HepG2 (cell line): ENCODE results near the gene SH3GL1. TPM values are rescaled to one million over a fixed set of nuclear protein-coding genes. Genes with fewer than 3 reads are reported as not detected.

Source experiments
- ATAC-seq: fragments of 200-7000 bp; cut with Tn5 transposase; 3 replicates; pipeline ENCODE4 v1.9.1; 2020; ENCODE audit warnings: mild to moderate bottlenecking, moderate library complexity
- BruUV-seq: library from RNA; stranded (reverse); fragments of 400-500 nt; replicated peaks from 2 replicates; lab custom pipeline; 2021; lab: Mats Ljungman, UMichigan
- CTCF ChIA-PET: fragments of 300-600 bp; formaldehyde crosslinking; extraction: SDS; loops from one replicate; lab custom pipeline; 2021; ENCODE audit warnings: low total read pairs, inconsistent platforms, low intra/inter-chr PET ratio; lab: Yijun Ruan, JAX
- POLR2A ChIA-PET: fragments of 350-600 bp; sonication (Branson Sonifier 250); formaldehyde crosslinking; loops from one replicate; lab custom pipeline; 2020; ENCODE audit warnings: antibody characterized with exemption, inconsistent platforms; lab: Yijun Ruan, JAX
- DNase-seq: peaks from one replicate; pipeline ENCODE4 v3.0.0-alpha.2; 2015; ENCODE audit warnings: low spot score
- FAIRE-seq: peaks from 3 replicates; lab custom pipeline; 2011; peaks lifted over from hg19 to GRCh38; lab: Jason Lieb, UNC
- H2AFZ ChIP-seq: one replicate; pipeline ENCODE4 v1.6.1; 2011; ENCODE audit warnings: low read length, inconsistent platforms
- H3K27ac ChIP-seq: fragments of 300-600 bp; 3 replicates; pipeline ENCODE4 v1.8.0; 2011; ENCODE audit warnings: mixed run types, mild to moderate bottlenecking, mixed read lengths, low read length, inconsistent platforms; ENCODE audit not compliant: insufficient read depth; ENCODE audit errors: extremely low read length
- H3K27me3 ChIP-seq, 2 experiments: fragments of 200-600 bp in 1 of 2; 2 replicates in 1 of 2; 3 replicates in 1 of 2; pipeline versions ENCODE4 v1.6.0 to v1.8.0; 2011; ENCODE audit warnings: low read length in 2 of 2, mild to moderate bottlenecking in 2 of 2, moderate library complexity in 2 of 2, inconsistent platforms in 1 of 2; ENCODE audit not compliant: insufficient read depth in 2 of 2, control insufficient read depth in 1 of 2
- H3K36me3 ChIP-seq, 2 experiments: fragments of 200-600 bp in 1 of 2; replicated peaks in 1 of 2; 2 replicates in 1 of 2; 3 replicates in 1 of 2; pipeline versions ENCODE4 v1.5.1 to v1.8.0; 2011; ENCODE audit warnings: low read length in 2 of 2, inconsistent platforms in 1 of 2; ENCODE audit not compliant: insufficient read depth in 2 of 2, control insufficient read depth in 1 of 2
- H3K4me1 ChIP-seq: 2 replicates; pipeline ENCODE4 v1.5.1; 2012; ENCODE audit warnings: low read length, inconsistent platforms; ENCODE audit not compliant: insufficient read depth
- H3K4me2 ChIP-seq: 2 replicates; pipeline ENCODE4 v1.6.0; 2011; ENCODE audit warnings: low read depth, low read length, inconsistent platforms
- H3K4me3 ChIP-seq, 3 experiments: fragments of 200-600 bp in 1 of 3; sonication (generic), shearing (Covaris generic) in 1 of 3; replicated peaks in 1 of 3; 2 replicates each; pipeline ENCODE4 v1.5.1; 2011 to 2016; ENCODE audit warnings: low read length in 3 of 3, inconsistent platforms in 2 of 3, low read depth in 2 of 3, mild to moderate bottlenecking in 2 of 3, control low read depth in 1 of 3, mixed read lengths in 1 of 3; ENCODE audit not compliant: insufficient read depth in 1 of 3
- H3K79me2 ChIP-seq: one replicate; pipeline ENCODE4 v1.6.1; 2011; ENCODE audit warnings: low read length, inconsistent platforms; ENCODE audit not compliant: insufficient read depth
- H3K9ac ChIP-seq: 2 replicates; pipeline ENCODE4 v1.6.0; 2011; ENCODE audit warnings: mild to moderate bottlenecking, low read depth, low read length, inconsistent platforms; ENCODE audit not compliant: insufficient read depth
- H3K9me3 ChIP-seq: 2 replicates; pipeline ENCODE4 v1.5.1; 2012; ENCODE audit warnings: mild to moderate bottlenecking, low read length
- H4K20me1 ChIP-seq: 2 replicates; pipeline ENCODE4 v1.6.0; 2011; ENCODE audit warnings: inconsistent platforms, mild to moderate bottlenecking, low read length, moderate library complexity; ENCODE audit not compliant: insufficient read depth
- AGO2 ChIP-seq: fragments of 200-400 bp; formaldehyde crosslinking; optimal IDR thresholded peaks from 2 replicates; pipeline ENCODE3; 2017; ENCODE audit warnings: mild to moderate bottlenecking, low read depth, low read length, moderate library complexity
- GABPA ChIP-seq, 2 experiments: IDR thresholded peaks; 2 replicates each; pipeline ENCODE4 v1.6.1; 2011 to 2016; ENCODE audit warnings: low read depth in 2 of 2, low read length in 1 of 2, missing biosample characterization in 1 of 2, missing genetic modification characterization in 1 of 2
- KDM5A ChIP-seq: fragments of 200-600 bp; sonication (generic); IDR thresholded peaks from 2 replicates; pipeline ENCODE4 v1.7.0; 2018; ENCODE audit warnings: antibody characterized with exemption, mild to moderate bottlenecking, low read length, borderline replicate concordance
- MAZ ChIP-seq, 2 experiments: sonication (generic) in 1 of 2; formaldehyde crosslinking in 1 of 2; IDR thresholded peaks; 2 replicates each; pipeline versions ENCODE4 v1.5.0 to v1.6.1; 2012 to 2020; ENCODE audit warnings: low read depth in 2 of 2, mild to moderate bottlenecking in 2 of 2, borderline replicate concordance in 1 of 2, improper control_type of control experiment in 1 of 2, low read length in 1 of 2, missing genetic modification reagents in 1 of 2, moderate library complexity in 1 of 2
- PPARG ChIP-seq: conservative IDR thresholded peaks from 2 replicates; pipeline ENCODE4 v1.6.1; 2016; ENCODE audit warnings: missing biosample characterization, missing genetic modification reagents
- SMAD9 ChIP-seq: sonication (generic); formaldehyde crosslinking; IDR thresholded peaks from 2 replicates; pipeline ENCODE4 v1.5.1; 2020; ENCODE audit warnings: mild to moderate bottlenecking, missing genetic modification reagents
- STAG1 ChIP-seq: sonication (generic); formaldehyde crosslinking; IDR thresholded peaks from 2 replicates; pipeline ENCODE4 v1.4.0; 2020; ENCODE audit warnings: missing genetic modification reagents
- TBX3 ChIP-seq: fragments of 450-650 bp; IDR thresholded peaks from 2 replicates; pipeline ENCODE4 v1.6.1; 2017; ENCODE audit warnings: antibody characterized with exemption, mild to moderate bottlenecking, inconsistent platforms, borderline replicate concordance
- TMF1 ChIP-seq: sonication (generic); formaldehyde crosslinking; IDR thresholded peaks from 2 replicates; pipeline ENCODE4 v1.8.1; 2022; ENCODE audit warnings: low read depth, missing genetic modification reagents
- U2AF1 ChIP-seq: fragments of 200-400 bp; formaldehyde crosslinking; optimal IDR thresholded peaks from 2 replicates; pipeline ENCODE3; 2017; ENCODE audit warnings: mild to moderate bottlenecking, low read depth, low read length
- ZNF224 ChIP-seq: sonication (generic); formaldehyde crosslinking; IDR thresholded peaks from 2 replicates; pipeline ENCODE4 v1.5.0; 2020; ENCODE audit warnings: mild to moderate bottlenecking, missing genetic modification reagents
- ZNF589 ChIP-seq: sonication (generic); formaldehyde crosslinking; conservative IDR thresholded peaks from 2 replicates; pipeline ENCODE4 v1.8.0; 2022; ENCODE audit warnings: mild to moderate bottlenecking, moderate library complexity, missing genetic modification reagents
- ZNF768 ChIP-seq: sonication (generic); formaldehyde crosslinking; IDR thresholded peaks from 2 replicates; pipeline ENCODE4 v1.4.0; 2020; ENCODE audit warnings: missing genetic modification reagents
- WGBS: methylation state at CpG from one replicate; pipeline ENCODE4 v1.1.6; 2017; ENCODE audit warnings: low lambda C conversion rate; 5-methylcytosine and 5-hydroxymethylcytosine counted together
- in situ Hi-C: cut with HindIII; loops from 2 replicates; pipeline ENCODE4 v1.10.0; 2017; ENCODE audit warnings: low pct_unique_long_range_greater_than_20kb; ENCODE audit not compliant: extremely low pct_ligation_motif_present
- intact Hi-C: fragments of 100-400 bp; cut with micrococcal nuclease; formaldehyde crosslinking; loops from one replicate; pipeline ENCODE4 v1.10.0; 2022; ENCODE audit not compliant: unreplicated experiment
- polyA plus RNA-seq, 8 experiments: library from polyadenylated mRNA; depleted of rRNA in 3 of 8; stranded (reverse) in 7 of 8; unstranded in 1 of 8; fragments of >200 nt; fragmentation: Illumina TruSeq in 4 of 8; extraction: Trizol in 4 of 8; gene quantifications; 2 replicates each; pipeline versions ENCODE4 v1.2.1 to v1.2.3, GENCODE V29; 2011 to 2016; ENCODE audit warnings: low read depth in 4 of 8, missing spikeins in 1 of 8, mixed read lengths in 1 of 8; ENCODE audit not compliant: insufficient read depth in 1 of 8
- total RNA-seq, 5 experiments: library from RNA; depleted of rRNA; stranded (reverse); fragments of >200 nt; fragmentation: Illumina TruSeq; extraction: Trizol; gene quantifications; 2 replicates each; pipeline ENCODE4 v1.2.3, GENCODE V29; 2016; ENCODE audit warnings: low read depth in 1 of 5
- TF ChIP-seq, protein P1 (sequence below): sonication (generic); formaldehyde crosslinking; IDR thresholded peaks from 2 replicates; pipeline ENCODE4 v1.8.1; 2022; ENCODE audit warnings: low read depth, mild to moderate bottlenecking, missing genetic modification reagents
- TF ChIP-seq, protein P2 (sequence below): sonication (generic); formaldehyde crosslinking; IDR thresholded peaks from 2 replicates; pipeline ENCODE4 v1.4.0; 2020; ENCODE audit warnings: missing genetic modification reagents; ENCODE audit errors: not compliant biosample characterization
- TF ChIP-seq, protein P3 (sequence below): conservative IDR thresholded peaks from 2 replicates; pipeline ENCODE4 v1.6.1; 2018; ENCODE audit warnings: missing genetic modification reagents
- TF ChIP-seq, protein P4 (sequence below): sonication (generic); formaldehyde crosslinking; IDR thresholded peaks from 2 replicates; pipeline ENCODE4 v1.8.1; 2023; ENCODE audit warnings: mild to moderate bottlenecking, inconsistent platforms, moderate library complexity, missing genetic modification reagents, borderline replicate concordance

Gene SH3GL1
- total and polyA plus RNA-seq, 2 of the 13 experiments (the other 11 are each of a cell fraction or from before 2014, with no cell fraction given), result 33.0 to 45.1 TPM

DNA sequence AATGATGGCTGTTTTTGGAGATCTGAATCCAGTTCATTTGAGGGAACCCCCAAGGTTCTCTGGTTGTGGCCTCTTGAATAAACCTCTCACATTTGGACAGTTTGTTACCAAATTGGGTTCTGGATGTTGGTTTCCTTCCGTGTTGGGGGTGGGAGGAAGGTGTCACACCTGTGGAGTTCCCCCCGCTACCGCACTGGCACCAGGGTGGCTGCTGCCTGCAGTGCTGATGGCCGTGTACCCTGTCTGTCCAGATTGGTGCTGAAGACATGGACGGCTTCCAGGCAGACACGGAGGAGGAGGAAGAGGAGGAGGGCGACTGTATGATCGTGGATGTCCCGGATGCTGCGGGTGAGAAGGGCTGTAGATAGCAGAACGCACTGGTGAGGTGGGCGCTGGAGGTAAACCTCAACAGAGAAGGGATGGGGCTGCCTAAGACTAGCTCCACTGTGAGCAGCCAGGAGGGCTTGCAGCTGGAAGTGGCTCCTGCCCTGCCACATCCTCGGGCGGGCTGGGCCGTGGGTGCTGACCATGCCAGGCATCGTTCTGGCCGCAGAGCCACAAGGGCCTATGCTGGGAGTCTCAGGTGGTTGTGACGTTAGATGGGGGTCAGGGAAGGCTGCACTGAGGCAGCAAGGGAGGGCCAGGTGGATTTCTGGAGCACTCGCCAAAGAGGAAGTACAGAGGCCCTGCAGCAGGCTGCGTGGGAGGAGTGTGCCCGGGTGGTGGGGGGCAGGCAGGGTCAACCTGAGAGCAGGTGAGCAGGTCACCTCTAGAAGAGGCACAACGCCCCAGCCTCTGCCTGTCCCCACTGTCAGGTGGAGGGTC lies 41.9 kb upstream of the SH3GL1 start:
- WGBS, result 93% methylated on average over 21 of the region's 22 CpGs
- POLR2A ChIA-PET, result no interaction called here
- TF ChIP-seq AGO2 (peak; percentile 68), GABPA (IDR thresholded peaks at IDR 0.05; ENCODE audit: low read depth, low read length) (no peak), GABPA (CRISPR knock-in tag; IDR thresholded peaks at IDR 0.05; ENCODE audit: low read depth) (no peak), ZNF224 (CRISPR knock-in tag) (no peak), ZNF768 (CRISPR knock-in tag) (peak; percentile 24; the same call in 1 of the 2 replicates), KDM5A (no peak), ZNF589 (CRISPR knock-in tag) (no peak), TMF1 (CRISPR knock-in tag) (no peak), TBX3 (no peak), MAZ (IDR thresholded peaks at IDR 0.05; ENCODE audit: borderline replicate concordance, low read depth, low read length) (no peak), MAZ (CRISPR knock-in tag; IDR thresholded peaks at IDR 0.05; ENCODE audit: low read depth) (no peak), STAG1 (no peak), PPARG (CRISPR knock-in tag) (no peak), SMAD9 (CRISPR knock-in tag) (no peak), U2AF1 (no peak)
- TF ChIP-seq, protein P1, sequence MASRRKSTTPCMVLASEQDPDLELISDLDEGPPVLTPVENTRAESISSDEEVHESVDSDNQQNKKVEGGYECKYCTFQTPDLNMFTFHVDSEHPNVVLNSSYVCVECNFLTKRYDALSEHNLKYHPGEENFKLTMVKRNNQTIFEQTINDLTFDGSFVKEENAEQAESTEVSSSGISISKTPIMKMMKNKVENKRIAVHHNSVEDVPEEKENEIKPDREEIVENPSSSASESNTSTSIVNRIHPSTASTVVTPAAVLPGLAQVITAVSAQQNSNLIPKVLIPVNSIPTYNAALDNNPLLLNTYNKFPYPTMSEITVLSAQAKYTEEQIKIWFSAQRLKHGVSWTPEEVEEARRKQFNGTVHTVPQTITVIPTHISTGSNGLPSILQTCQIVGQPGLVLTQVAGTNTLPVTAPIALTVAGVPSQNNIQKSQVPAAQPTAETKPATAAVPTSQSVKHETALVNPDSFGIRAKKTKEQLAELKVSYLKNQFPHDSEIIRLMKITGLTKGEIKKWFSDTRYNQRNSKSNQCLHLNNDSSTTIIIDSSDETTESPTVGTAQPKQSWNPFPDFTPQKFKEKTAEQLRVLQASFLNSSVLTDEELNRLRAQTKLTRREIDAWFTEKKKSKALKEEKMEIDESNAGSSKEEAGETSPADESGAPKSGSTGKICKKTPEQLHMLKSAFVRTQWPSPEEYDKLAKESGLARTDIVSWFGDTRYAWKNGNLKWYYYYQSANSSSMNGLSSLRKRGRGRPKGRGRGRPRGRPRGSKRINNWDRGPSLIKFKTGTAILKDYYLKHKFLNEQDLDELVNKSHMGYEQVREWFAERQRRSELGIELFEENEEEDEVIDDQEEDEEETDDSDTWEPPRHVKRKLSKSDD (CRISPR knock-in tag), result no peak
- TF ChIP-seq, protein P2, sequence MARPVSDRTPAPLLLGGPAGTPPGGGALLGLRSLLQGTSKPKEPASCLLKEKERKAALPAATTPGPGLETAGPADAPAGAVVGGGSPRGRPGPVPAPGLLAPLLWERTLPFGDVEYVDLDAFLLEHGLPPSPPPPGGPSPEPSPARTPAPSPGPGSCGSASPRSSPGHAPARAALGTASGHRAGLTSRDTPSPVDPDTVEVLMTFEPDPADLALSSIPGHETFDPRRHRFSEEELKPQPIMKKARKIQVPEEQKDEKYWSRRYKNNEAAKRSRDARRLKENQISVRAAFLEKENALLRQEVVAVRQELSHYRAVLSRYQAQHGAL (CRISPR knock-in tag), result no peak
- TF ChIP-seq, protein P3, sequence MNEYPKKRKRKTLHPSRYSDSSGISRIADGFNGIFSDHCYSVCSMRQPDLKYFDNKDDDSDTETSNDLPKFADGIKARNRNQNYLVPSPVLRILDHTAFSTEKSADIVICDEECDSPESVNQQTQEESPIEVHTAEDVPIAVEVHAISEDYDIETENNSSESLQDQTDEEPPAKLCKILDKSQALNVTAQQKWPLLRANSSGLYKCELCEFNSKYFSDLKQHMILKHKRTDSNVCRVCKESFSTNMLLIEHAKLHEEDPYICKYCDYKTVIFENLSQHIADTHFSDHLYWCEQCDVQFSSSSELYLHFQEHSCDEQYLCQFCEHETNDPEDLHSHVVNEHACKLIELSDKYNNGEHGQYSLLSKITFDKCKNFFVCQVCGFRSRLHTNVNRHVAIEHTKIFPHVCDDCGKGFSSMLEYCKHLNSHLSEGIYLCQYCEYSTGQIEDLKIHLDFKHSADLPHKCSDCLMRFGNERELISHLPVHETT, result no peak
- TF ChIP-seq, protein P4, sequence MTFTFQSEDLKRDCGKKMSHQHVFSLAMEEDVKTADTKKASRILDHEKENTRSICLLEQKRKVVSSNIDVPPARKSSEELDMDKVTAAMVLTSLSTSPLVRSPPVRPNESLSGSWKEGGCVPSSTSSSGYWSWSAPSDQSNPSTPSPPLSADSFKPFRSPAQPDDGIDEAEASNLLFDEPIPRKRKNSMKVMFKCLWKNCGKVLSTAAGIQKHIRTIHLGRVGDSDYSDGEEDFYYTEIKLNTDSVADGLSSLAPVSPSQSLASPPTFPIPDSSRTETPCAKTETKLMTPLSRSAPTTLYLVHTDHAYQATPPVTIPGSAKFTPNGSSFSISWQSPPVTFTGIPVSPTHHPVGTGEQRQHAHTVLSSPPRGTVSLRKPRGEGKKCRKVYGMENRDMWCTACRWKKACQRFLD (CRISPR knock-in tag), result no peak
- TF ChIP-seq, all 625 proteins: peak for 2

More for the DNA sequence above, 41.9 kb upstream of the SH3GL1 start:
- intact Hi-C loops (no loop called here), in situ Hi-C loops (no loop called here)
- Histone ChIP-seq H2AFZ (no peak overlapping the region), H3K4me3 (no peak overlapping the region), H4K20me1 (no peaks in the 10 kb centered on the region), H3K27me3 (no peaks in the 10 kb centered on the region), H3K36me3 (peaks cover 9 to 38% of the 10 kb centered on the region in 2 experiments; a peak in 4 of 5 replicates), H3K79me2 (no peaks in the 10 kb centered on the region), H3K4me2 (no peak overlapping the region), H3K9ac (no peak overlapping the region), H3K4me1 (no peaks in the 10 kb centered on the region), H3K27ac (no peak overlapping the region), H3K9me3 (no peaks in the 10 kb centered on the region)
- FAIRE-seq, result no peak
- DNase-seq, result no peak
- ATAC-seq, result no peak
- no TSS peak for BruUV-seq
- CTCF ChIA-PET, result no interaction called here
